Measurements from ENCODE around the gene S100A5. TPM values are rescaled to one million over a fixed set of nuclear protein-coding genes. Genes with fewer than 3 reads are reported as not detected.
"Not testable (repeated sequence)": the region's sequence is repeated elsewhere in the genome, so short reads cannot be mapped to it uniquely, and the experiment has no call there.

S100A5 gene
- total RNA-seq, 1 donor: not detected

DNA sequence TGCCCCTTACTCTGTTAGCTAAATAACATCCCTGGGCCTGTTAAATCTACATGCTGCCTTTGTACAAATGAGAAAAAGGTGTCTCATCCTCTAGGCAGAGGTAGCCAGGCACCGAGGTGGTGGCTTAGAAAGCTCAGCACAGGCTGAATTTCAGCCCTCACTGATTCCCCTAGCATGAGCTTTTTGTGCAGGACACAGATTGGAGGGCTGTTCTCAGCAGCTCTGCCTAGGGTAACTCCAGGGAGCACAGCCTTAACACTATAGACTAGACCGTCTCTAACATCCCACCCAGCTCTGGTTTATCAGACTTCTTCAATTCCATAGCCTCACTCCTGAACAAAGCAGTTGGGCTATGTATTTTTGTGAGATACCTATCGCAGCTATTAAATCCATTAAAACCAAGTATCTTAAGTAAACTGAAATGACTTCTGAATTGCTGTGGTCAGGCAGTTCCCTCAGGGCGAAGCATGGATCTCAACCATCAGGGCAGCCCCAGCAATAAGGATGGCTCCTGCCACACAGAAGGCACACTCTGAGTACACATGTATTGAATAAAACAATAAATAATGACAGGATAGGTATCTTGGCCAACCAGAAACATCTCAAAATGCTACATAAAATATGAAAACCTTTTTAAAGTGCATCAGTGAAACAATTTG lies 19.8 kb downstream of the S100A5 start:
- DNase-seq (ENCODE audit: low read depth): no peak
- H3K4me3 ChIP-seq (ENCODE audit: low read depth, low read length): no peak overlapping the region
- TF ChIP-seq, protein P1, sequence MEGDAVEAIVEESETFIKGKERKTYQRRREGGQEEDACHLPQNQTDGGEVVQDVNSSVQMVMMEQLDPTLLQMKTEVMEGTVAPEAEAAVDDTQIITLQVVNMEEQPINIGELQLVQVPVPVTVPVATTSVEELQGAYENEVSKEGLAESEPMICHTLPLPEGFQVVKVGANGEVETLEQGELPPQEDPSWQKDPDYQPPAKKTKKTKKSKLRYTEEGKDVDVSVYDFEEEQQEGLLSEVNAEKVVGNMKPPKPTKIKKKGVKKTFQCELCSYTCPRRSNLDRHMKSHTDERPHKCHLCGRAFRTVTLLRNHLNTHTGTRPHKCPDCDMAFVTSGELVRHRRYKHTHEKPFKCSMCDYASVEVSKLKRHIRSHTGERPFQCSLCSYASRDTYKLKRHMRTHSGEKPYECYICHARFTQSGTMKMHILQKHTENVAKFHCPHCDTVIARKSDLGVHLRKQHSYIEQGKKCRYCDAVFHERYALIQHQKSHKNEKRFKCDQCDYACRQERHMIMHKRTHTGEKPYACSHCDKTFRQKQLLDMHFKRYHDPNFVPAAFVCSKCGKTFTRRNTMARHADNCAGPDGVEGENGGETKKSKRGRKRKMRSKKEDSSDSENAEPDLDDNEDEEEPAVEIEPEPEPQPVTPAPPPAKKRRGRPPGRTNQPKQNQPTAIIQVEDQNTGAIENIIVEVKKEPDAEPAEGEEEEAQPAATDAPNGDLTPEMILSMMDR (IDR thresholded peaks at IDR 0.05; ENCODE audit: insufficient read depth, low read depth, low read length): no peak

DNA sequence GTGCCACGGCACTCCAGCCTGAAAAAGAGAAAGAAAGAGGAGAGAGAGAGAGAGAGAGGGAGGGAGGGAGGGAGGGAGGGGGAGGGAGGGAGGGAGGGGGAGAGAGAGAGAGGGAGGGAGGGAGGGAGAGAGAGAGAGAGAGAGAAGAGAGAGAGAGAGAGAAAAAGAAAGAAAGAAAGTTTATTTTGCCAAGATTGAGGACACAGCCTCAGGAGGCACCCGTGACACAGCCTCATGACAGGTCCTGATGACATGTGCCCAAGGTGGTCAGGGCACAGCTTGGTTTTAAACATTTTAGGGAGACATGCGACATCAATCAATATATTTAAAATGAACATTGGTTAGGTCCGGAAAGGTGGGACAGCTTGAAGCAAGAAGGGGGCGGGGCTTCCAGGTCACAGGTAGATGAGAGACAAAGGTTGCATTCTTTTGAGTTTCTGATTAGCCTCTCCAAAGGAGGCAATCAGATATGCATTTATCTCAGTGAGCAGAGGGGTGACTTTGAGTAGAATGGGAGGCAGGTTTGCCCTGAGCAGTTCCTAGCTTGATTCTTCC lies 20.5 kb downstream of the S100A5 start:
- DNase-seq (ENCODE audit: low read depth); H3K4me3 ChIP-seq (ENCODE audit: low read depth, low read length): not testable (repeated sequence)

DNA sequence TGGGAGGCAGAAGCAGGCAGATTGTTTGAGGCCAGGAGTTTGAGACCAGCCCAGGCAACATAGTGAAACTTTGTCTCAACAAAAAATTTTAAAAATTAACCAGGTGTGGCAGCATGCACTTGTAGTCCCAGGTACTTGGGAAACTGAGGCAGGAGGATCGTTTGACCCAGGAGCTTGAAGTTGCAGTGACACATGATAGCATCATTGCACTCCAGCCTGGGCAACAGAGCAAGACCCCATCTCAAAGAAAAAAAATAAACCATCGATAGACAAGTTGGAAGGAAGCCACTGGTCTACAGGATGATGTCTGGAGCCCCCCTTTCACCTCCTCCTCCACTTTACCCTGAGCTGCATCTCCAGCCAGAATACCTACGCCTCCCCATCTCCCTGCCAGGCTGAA lies 21.5 kb downstream of the S100A5 start:
- TF ChIP-seq, protein P1 (IDR thresholded peaks at IDR 0.05; ENCODE audit: insufficient read depth, low read depth, low read length): no peak
- no peak for DNase-seq (ENCODE audit: low read depth)
- no peak overlapping the region for H3K4me3 ChIP-seq (ENCODE audit: low read depth, low read length)

DNA sequence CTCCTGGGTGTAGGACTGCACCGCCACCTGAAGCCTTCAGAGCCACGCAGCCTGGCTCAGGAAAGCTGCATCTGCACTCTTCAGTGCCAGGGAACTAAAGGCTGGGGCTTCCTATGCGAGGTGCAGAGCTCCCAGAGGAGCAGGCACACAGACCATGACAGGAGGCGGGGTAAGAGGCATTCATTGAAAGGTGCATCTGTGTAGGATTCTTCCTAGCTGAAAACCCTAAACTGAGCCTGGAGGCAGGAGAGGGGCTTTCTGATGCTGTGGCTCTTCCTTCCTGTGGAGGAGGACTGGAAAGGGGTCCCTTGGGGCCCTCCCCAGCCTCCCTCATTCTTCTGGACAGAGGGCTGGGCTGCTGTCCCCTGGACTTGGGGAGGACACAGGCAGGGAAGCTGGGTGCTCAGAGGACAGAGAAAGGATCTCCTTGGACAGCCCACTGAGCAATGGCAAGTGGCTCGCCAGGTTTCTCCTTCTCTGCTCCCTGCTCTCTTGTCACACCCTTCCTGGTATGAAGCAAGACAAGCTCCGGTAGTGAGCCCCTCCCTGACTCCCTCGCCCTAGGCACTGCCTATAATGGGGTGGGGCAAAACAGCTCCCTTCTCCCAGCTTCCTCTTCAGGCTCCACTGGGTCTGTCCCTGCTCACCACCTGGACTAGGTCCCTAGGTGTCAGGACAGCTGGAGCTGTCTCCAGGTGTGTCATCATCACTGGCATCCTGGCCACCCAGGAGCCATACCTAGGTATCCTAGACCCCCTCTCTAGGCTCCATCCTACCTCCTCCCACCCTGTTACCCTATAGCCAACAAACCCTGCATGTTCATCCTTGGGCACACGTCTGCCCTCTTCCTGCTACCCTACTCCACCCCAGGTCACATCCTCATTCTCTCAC lies 25.0 kb downstream of the S100A5 start:
- TF ChIP-seq, protein P1 (IDR thresholded peaks at IDR 0.05; ENCODE audit: insufficient read depth, low read depth, low read length): no peak
- no peak for DNase-seq (ENCODE audit: low read depth)

DNA sequence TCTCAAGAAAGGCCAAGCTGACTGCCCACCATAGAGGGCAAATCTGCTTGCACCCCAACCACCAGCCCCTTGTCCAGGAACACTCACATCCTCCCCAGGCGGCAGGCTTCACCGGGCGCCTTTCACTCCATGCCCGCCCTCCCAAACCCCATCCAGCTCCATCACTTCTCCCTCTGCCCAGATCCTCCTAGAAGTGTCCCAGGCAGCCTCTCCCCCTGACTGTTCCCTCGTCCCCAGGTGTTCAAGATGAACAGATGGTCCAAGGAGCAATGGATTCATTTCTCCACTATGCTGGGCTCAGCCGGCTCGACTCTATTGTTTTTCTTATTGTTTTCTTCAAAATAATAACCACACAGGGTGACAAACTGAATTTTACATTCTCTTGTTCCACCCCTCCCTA lies 27.1 kb downstream of the S100A5 start:
- TF ChIP-seq, protein P1 (IDR thresholded peaks at IDR 0.05; ENCODE audit: insufficient read depth, low read depth, low read length): no peak

More for the DNA sequence above, 25.0 kb downstream of the S100A5 start:
- H3K4me3 ChIP-seq (ENCODE audit: low read depth, low read length): no peak overlapping the region

DNA sequence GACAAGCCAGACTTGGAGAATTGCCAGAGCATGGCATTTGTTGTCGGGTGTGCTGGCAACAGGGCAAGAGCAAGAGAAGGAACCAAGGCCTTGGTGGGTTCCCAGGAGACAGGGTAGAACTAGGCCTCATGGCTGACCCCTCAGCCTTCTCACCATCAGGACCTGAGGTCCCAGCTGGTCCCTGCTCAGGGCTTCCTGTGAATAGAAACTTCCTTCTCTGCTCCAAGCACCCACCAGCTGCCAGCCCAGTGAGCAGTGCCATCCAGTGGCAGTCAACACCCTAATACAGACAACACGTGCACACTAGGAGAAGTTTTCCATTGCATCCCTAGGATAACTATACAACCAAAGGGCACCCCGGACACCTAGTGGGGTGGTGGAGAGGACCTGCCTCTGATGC lies 27.7 kb downstream of the S100A5 start:
- TF ChIP-seq, protein P1 (IDR thresholded peaks at IDR 0.05; ENCODE audit: insufficient read depth, low read depth, low read length): no peak
- no peak overlapping the region for H3K4me3 ChIP-seq (ENCODE audit: low read depth, low read length)
- no peak for DNase-seq (ENCODE audit: low read depth)

More for the DNA sequence above, 27.1 kb downstream of the S100A5 start:
- DNase-seq (ENCODE audit: low read depth): no peak
- no peak overlapping the region for H3K4me3 ChIP-seq (ENCODE audit: low read depth, low read length)

DNA sequence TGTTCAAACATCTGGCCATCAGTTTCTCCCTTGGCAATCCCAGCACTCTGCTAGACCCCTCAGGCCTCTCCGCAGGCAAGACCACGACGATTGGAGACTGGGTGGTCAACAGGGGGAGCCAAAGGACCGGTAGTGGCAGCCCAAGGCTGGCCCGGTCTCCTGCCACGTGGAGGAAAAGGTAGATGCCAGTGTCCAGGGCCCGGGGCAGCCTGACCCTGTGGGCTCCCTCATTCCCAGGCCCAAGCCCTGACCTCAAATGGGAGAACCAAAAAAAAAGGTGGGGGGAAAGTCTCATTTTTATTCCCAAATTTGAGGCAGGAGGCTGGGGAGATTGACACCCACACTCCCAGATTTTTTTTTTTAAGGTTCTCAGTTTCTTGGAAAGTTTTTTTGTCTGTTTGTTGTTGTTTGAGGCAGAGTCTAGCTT lies 29.7 kb downstream of the S100A5 start:
- TF ChIP-seq, protein P1 (IDR thresholded peaks at IDR 0.05; ENCODE audit: insufficient read depth, low read depth, low read length): peak; percentile 97
- DNase-seq (ENCODE audit: low read depth): peak; percentile 81
- H3K4me3 ChIP-seq (ENCODE audit: low read depth, low read length): no peak overlapping the region
